HG02642 (cell line): Measurements from ENCODE around the gene ZBTB42.

ENCODE experiments used
- ATAC-seq: cut with Tn5 transposase; IDR thresholded peaks from one replicate; pipeline ENCODE4 v1.9.1; 2021; ENCODE audit warnings: mild to moderate bottlenecking; ENCODE audit not compliant: unreplicated experiment, poor library complexity

Gene ZBTB42

GRCh38 chr14:104792945-104793702 lies 7.8 kb upstream of the ZBTB42 start:
- no peak for ATAC-seq

DNA sequence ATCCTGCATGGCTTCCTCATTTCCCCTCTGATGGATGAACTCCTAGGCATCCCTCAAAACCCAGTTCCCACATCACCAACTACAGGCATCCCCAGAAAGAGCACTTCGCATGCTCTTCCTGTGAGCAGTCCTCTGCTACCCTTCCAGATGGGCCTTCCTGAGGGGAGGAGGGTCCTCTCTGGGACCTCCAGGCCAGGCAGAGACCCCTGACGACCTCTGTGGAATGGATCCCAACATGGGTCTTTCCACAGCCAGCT lies 7.3 kb upstream of the ZBTB42 start:
- ATAC-seq: no peak

GRCh38 chr14:104794099-104794498 lies 6.8 kb upstream of the ZBTB42 start:
- no peak for ATAC-seq

DNA sequence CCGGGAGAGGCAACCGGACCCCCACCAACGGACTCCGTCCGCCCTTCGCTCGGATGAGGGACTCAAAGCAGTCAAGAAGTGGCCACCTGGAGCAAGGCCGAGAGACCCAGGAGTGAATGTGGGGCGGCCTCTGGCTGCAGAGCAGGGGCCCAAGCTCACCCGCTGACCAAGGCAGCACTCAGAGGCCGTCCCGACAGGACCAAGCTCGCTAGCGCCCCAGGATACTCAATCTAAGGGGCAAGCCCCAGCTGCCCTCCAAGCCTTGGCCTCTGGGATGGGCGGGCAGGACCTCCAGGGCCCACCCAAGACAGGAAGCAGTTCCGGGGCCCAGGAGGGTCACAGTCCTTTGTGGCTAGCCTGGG lies 6.3 kb upstream of the ZBTB42 start:
- ATAC-seq: no peak

- peak; percentile 37 for ATAC-seq
These were observed 5.7 kb upstream of the ZBTB42 start, which contains the start of gene AKT1 for GRCh38 chr14:104794993-104795780. AKT1 (minus strand) TSS chr14:104795748; CDS start chr14:104792643, 3,105 bp downstream.

DNA sequence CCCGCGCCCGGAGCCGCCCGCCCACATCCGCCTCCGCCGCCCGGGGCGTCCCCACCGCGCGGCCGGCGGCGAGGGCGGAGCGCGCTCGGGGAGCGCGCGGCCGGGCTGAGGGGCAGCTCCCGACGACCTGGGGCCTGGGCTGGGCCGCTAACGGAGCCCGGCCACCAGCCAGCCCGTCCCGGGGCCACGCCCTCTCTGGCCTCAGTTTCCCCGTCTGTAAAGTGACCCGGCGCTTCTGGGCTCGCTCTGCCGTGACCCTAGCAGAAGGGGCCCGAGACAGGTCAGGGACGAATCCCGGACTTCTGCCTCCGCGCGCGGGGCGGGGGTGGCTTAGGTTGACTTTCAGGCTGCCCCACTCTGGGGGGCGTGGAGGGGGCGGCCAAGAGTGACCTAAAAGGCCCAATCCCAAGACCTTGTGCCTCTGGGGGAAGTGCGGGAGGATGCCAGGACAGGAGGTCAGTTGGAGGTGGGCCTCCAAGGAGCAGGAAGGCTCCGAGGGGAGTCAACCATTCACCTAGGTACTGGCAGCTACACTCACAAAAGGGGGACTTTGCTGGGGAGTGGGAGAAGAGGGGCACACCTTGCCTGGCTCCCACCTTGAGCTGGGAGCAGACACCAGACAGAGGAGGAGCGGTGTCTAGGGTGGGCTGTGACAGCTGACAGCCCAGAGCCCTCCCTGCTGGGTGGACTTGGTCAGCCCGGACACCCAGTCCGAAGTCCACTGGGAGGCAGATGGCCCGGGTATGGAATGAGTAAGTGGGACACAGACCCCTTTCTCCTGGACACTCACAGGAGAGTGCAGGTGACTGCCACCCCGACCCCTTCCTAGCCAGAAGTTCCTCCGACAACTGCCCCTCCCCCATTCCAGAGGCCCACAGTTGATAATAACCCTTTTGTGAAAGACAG lies 4.9 kb upstream of the ZBTB42 start:
- ATAC-seq: peak; percentile 40

GRCh38 chr14:104796687-104797081 lies 4.2 kb upstream of the ZBTB42 start:
- ATAC-seq: no peak

DNA sequence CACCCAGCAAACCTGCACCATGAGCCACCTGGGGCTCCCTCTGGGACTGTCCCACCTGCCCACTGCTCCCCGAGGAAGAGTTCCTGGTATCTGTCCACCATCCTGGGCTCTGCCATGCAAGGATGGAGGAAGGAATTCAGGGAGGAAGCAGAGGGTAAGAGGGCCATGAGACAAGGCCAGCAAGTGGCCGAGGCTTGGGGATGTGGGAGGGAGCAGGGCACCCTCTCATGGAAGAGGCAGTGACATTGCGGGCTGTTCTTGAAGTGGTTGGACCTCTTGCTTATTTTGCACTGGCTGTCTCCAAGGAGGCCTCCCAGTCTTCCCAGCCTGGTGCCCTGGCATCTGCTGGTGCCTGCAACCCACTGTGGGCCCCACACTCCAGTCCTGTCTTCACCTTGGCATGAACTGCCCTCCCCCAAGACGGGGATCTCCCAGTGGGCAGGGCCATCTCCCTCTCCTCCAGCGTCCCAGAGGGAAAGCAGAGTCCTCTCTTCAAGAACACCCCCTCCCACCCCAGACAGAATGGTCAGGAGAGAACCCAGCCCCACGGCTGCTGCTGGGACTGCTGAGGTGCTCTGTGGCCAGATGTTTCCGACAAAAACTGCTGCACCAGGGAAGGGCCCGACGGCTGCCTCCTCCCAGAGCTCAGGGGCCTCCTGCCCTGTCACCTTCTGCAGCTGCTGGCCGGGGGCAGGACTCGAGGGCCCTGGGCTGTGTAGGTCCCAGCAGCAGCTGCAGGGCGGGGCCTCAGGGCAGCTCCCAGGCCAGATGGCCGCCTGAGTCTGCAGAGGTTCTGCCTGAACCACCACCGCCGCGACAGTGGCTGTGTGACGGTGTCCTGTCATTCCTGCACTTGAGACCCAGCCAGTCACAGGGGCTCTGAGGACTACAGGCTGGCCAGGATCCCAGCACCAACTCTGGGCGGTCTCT lies 3.5 kb upstream of the ZBTB42 start:
- ATAC-seq: no peak

DNA sequence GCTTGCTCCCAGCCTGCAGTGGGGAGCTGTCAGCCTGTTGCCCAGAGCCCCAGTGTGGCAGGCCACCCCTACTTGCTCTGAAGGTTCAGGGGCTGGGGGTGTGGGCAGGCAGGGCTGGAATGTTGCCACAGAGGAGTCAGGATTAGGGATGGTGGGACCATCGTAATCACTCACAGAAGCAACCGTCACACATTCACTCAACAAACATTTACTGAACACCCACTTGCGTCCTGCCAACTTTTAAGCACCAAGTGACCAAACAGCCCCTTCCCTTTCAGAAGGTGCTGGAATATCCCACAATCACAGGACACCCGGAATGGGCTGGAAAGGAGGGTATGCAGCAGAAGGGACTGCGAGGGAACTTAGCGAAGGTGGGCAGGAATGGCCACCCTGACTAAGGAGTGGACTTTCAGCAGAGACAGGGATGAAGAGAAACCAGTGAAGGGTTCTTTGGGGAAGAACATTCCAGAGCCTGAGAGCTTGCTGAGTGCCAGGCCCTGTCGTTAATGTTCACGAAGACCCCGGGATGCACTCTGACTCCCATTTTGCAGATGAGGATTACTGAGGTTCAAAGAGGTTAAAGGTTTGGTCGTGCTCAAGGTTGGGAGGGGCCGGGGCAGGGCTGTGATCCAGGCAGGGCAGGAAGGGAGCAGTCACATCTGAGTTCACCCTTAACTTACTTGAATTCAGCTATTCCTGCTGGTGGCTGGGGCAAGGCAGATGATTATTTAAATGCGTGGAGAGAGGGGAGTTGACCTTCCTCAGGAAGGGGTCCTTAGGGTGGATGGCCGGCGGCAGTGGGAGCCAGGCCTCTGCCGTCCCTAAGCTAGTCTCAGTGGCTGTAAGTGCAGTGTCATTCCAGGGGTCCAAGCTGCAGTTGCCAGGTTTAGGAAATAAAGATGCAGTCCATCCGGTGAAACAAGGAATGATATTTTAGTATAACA lies 2.3 kb upstream of the ZBTB42 start:
- ATAC-seq: no peak

DNA sequence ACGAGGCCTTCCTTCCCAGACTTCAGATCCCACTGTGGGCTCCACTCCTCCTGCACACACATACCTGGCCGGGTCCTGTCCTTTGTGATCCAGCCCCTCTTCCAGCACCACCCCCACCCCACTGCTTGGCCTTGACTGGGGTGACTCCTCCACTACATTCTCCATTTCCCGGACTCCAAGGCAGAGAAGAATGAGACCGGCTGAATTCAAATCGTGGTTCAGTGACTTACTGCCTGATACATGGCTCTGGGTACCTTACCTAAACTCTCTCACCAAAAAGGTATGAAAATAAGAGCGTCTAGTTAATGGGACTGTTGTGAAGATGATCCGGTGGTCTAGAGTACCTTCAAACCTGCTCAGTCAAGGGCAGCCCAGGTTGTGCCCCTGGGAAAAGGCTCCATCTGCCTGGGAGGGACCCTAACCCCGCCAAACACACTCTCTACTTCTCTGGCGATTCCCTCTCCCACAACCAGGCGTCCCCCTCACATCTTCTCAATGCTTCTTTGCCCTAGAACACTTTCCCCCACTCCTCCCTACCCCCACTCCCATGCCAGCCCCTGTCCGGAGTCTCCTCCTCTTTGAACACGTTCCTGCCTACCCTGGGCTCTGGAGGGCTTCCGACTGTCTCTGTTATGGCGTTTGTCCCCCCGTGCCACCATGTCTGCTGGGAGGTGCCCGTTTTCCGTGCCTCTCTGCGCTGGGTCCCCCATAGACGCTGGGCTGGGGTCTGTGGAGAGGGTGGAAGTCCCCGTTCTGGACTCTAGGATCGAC lies 1.5 kb upstream of the ZBTB42 start:
- no peak for ATAC-seq

GRCh38 chr14:104800015-104800770 lies 708 bp upstream of the ZBTB42 start:
- ATAC-seq: peak; percentile 57

GRCh38 chr14:104801520-104802393 lies 856 bp downstream of the ZBTB42 start:
- no peak for ATAC-seq

GRCh38 chr14:104802394-104803184 lies 1.7 kb downstream of the ZBTB42 start:
- ATAC-seq: no peak

DNA sequence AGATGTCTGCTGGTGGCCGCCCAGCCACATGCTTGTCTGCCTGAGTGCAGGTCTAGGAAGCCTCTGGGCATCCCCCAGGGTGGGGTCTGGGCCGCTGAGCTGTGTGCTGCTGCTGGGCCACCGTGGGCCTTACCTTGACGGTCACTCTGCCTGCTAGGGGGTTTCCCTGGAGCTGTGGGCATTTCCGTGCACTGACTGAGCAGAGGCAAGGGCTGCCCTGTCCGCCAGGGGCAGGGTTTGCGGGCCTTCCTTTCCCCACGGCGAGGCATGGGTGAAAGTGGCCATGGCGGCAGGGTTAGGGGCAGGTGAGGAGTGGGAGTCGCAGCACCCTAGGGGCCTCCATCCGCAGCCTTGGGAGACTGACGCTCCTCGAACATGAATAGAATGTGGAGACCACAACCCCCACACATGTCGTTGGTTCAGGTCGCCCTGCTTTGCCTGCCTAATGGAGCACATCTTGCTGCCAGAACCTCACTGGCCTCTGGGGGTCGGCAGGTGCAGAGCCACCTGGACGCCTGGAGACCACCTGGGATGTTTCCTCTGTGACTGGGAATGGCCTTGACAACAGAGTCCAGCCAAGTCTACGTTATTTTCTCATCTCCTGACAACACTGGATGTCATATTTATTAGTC lies 2.5 kb downstream of the ZBTB42 start:
- no peak for ATAC-seq

- ATAC-seq: no peak
These were observed 3.1 kb downstream of the ZBTB42 start for GRCh38 chr14:104803912-104804410.
